HEK293 (cell line): ENCODE results near the gene MS4A5.

Source experiments
- CTCF ChIA-PET: fragments of 350-600 bp; formaldehyde crosslinking; extraction: SDS; loops from one replicate; lab custom pipeline; 2021; ENCODE audit warnings: antibody characterized with exemption; lab: Yijun Ruan, JAX
- POLR2A ChIA-PET: fragments of 300-600 bp; formaldehyde crosslinking; extraction: SDS; loops from one replicate; lab custom pipeline; 2020; ENCODE audit warnings: antibody characterized with exemption, inconsistent platforms; lab: Yijun Ruan, JAX
- H3K27ac ChIP-seq: fragments of 200-500 bp; sonication (Bioruptor generic); 2 replicates; pipeline ENCODE4 v1.5.1; 2014; ENCODE audit warnings: low read depth, low read length, control low read depth, inconsistent platforms; ENCODE audit errors: extremely low read depth
- H3K36me3 ChIP-seq, 2 experiments: fragments of 200-500 bp in 1 of 2; sonication (Bioruptor generic) in 1 of 2; 1 replicate in 1 of 2; 2 replicates in 1 of 2; pipeline ENCODE4 v1.5.1; 2014 to 2017; ENCODE audit warnings: inconsistent platforms in 2 of 2, low read length in 2 of 2; ENCODE audit not compliant: control insufficient read depth in 2 of 2, insufficient read depth in 1 of 2
- H3K4me1 ChIP-seq: fragments of 200-500 bp; sonication (Bioruptor generic); 2 replicates; pipeline ENCODE4 v1.5.1; 2014; ENCODE audit warnings: mild to moderate bottlenecking, low read length, inconsistent platforms; ENCODE audit not compliant: control insufficient read depth, insufficient read depth
- H3K4me3 ChIP-seq: 2 replicates; pipeline ENCODE4 v1.5.1; 2011; ENCODE audit warnings: low read depth, mild to moderate bottlenecking, control low read depth, low read length, moderate library complexity
- H3K9me3 ChIP-seq: fragments of 200-500 bp; sonication (Bioruptor generic); 2 replicates; pipeline ENCODE4 v1.5.1; 2014; ENCODE audit warnings: low read depth, low read length, inconsistent platforms; ENCODE audit not compliant: control insufficient read depth, insufficient read depth
- BCL11A ChIP-seq: fragments of 450-650 bp; formaldehyde crosslinking; IDR thresholded peaks from 2 replicates; pipeline ENCODE4 v1.5.1; 2016; ENCODE audit warnings: low read depth, missing biosample characterization, missing genetic modification characterization
- GLIS1 ChIP-seq: fragments of 450-650 bp; formaldehyde crosslinking; IDR thresholded peaks from 2 replicates; pipeline ENCODE4 v1.5.1; 2016; ENCODE audit warnings: missing biosample characterization, missing genetic modification characterization
- HOXC10 ChIP-seq: sonication (generic); formaldehyde crosslinking; IDR thresholded peaks from 2 replicates; pipeline ENCODE4 v1.8.1; 2023; ENCODE audit warnings: mild to moderate bottlenecking, missing genetic modification reagents
- SALL2 ChIP-seq: fragments of 450-650 bp; formaldehyde crosslinking; IDR thresholded peaks from 2 replicates; pipeline ENCODE4 v1.5.0; 2017; ENCODE audit warnings: missing biosample characterization, mild to moderate bottlenecking, missing genetic modification characterization, borderline replicate concordance
- TRIM28 ChIP-seq: IDR thresholded peaks from 2 replicates; pipeline ENCODE4 v1.6.1; 2011; ENCODE audit warnings: low read length, control low read depth, borderline replicate concordance
- ZNF132 ChIP-seq: fragments of 450-650 bp; formaldehyde crosslinking; IDR thresholded peaks from 2 replicates; pipeline ENCODE4 v1.5.1; 2017; ENCODE audit warnings: missing biosample characterization, missing genetic modification characterization, borderline replicate concordance
- ZNF140 ChIP-seq: fragments of 450-650 bp; formaldehyde crosslinking; IDR thresholded peaks from 2 replicates; pipeline ENCODE4 v1.5.1; 2016; ENCODE audit warnings: missing biosample characterization, missing genetic modification characterization
- ZNF174 ChIP-seq: fragments of 450-650 bp; formaldehyde crosslinking; IDR thresholded peaks from 2 replicates; pipeline ENCODE4 v1.5.0; 2017; ENCODE audit warnings: missing biosample characterization, mild to moderate bottlenecking, missing genetic modification characterization
- ZNF510 ChIP-seq: fragments of 450-650 bp; formaldehyde crosslinking; IDR thresholded peaks from 2 replicates; pipeline ENCODE4 v1.5.1; 2018; ENCODE audit warnings: mild to moderate bottlenecking, missing genetic modification characterization, missing biosample characterization; ENCODE audit not compliant: insufficient replicate concordance
- ZNF585B ChIP-seq: fragments of 450-650 bp; formaldehyde crosslinking; IDR thresholded peaks from 2 replicates; pipeline ENCODE4 v1.5.1; 2016; ENCODE audit warnings: missing biosample characterization, missing genetic modification characterization
- ZNF623 ChIP-seq: fragments of 450-650 bp; formaldehyde crosslinking; IDR thresholded peaks from 2 replicates; pipeline ENCODE4 v1.5.1; 2016; ENCODE audit warnings: missing biosample characterization, missing genetic modification characterization
- TF ChIP-seq, protein P1 (sequence below): fragments of 450-650 bp; formaldehyde crosslinking; IDR thresholded peaks from 2 replicates; pipeline ENCODE4 v1.5.1; 2017; ENCODE audit warnings: missing biosample characterization, mild to moderate bottlenecking, missing genetic modification characterization, moderate library complexity
- TF ChIP-seq, protein P2 (sequence below): fragments of 450-650 bp; formaldehyde crosslinking; IDR thresholded peaks from 2 replicates; pipeline ENCODE4 v1.5.1; 2016; ENCODE audit warnings: missing biosample characterization, missing genetic modification characterization
- TF ChIP-seq, protein P3 (sequence below): fragments of 450-650 bp; formaldehyde crosslinking; IDR thresholded peaks from 2 replicates; pipeline ENCODE4 v1.5.1; 2017; ENCODE audit warnings: missing biosample characterization, missing genetic modification characterization
- TF ChIP-seq, protein P4 (sequence below): fragments of 450-650 bp; formaldehyde crosslinking; IDR thresholded peaks from 2 replicates; pipeline ENCODE4 v1.5.1; 2016; ENCODE audit warnings: missing biosample characterization, missing genetic modification characterization

Gene MS4A5, protein sequence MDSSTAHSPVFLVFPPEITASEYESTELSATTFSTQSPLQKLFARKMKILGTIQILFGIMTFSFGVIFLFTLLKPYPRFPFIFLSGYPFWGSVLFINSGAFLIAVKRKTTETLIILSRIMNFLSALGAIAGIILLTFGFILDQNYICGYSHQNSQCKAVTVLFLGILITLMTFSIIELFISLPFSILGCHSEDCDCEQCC

DNA sequence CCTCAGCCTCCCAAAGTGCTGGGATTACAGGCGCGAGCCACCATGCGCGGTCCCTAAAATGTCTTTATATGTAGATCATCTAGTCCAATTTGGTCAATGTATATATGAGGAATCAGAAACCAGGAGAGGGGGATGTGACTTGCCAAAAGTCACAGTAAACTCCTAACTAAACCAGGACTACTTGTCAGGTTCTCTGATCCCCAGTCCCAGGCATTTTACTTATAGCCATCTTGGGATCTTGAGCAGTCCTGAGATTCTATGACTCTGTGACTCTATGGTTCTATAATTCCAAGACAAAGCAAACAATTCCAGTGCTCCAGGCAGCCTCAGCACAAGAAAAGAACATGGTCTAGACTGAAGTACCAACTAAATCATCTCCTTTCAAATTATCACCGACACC lies at the start of gene MS4A5:
Gene MS4A5, plus strand, starts transcription at position 301 of the 400 bp plus-strand sequence. CDS start 103 bp downstream, outside the sequence.
- Histone ChIP-seq H3K4me1 (no peaks in the 10 kb centered on the region), H3K36me3 (no peaks in the 10 kb centered on the region), H3K4me3 (no peak within 1 kb of the TSS), H3K27ac (no peak within 1 kb of the TSS), H3K9me3 (no peaks in the 10 kb centered on the region)
- CTCF ChIA-PET = no interaction called here
- POLR2A ChIA-PET = no interaction called here
- TF ChIP-seq ZNF132 (tag by site-specific recombination) (no peak), ZNF140 (no peak)
- TF ChIP-seq, all 188 proteins: peak for 0

DNA sequence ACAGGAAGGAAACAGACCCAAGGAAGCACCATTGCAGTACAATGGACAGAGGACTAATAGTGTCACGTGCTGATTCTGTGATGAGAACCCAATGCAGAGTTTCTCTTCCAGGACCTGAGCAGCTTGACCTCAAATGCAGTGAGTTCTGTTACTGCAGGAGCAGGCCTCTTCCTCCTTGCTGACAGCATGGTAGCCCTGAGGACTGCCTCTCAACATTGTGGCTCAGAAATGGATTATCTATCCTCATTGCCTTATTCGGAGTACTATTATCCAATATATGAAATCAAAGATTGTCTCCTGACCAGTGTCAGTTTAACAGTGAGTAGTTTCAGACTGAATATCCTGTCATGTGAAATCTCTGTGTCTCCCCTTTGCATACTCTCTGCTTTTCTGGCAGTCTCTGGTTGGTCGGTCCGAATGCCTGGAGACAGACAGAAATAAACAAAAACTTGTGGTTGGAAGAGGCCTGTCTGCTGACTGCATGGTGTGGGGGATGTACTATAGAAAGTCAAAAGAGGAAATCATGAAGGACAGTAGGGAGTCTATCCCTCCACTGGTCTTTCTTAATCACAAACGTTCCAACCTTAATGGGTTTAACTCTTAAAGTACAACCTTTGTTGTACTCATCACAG lies 40.0 kb upstream of the MS4A5 start:
- Histone ChIP-seq H3K4me1 (no peaks in the 10 kb centered on the region), H3K4me3 (no peak overlapping the region), H3K9me3 (no peaks in the 10 kb centered on the region), H3K36me3 (no peaks in the 10 kb centered on the region), H3K27ac (no peak overlapping the region)
- CTCF ChIA-PET = interaction anchor here (0.6 to 0.9 kb wide), 2 partner anchors 26 to 1456 kb away, joined by 3 read pairs; no protein-coding TSS in a partner anchor
- TF ChIP-seq, protein P1, sequence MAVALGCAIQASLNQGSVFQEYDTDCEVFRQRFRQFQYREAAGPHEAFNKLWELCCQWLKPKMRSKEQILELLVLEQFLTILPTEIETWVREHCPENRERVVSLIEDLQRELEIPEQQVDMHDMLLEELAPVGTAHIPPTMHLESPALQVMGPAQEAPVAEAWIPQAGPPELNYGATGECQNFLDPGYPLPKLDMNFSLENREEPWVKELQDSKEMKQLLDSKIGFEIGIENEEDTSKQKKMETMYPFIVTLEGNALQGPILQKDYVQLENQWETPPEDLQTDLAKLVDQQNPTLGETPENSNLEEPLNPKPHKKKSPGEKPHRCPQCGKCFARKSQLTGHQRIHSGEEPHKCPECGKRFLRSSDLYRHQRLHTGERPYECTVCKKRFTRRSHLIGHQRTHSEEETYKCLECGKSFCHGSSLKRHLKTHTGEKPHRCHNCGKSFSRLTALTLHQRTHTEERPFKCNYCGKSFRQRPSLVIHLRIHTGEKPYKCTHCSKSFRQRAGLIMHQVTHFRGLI (tag by site-specific recombination) = no peak
- TF ChIP-seq, all 188 proteins: peak for 0
- POLR2A ChIA-PET = no interaction called here

DNA sequence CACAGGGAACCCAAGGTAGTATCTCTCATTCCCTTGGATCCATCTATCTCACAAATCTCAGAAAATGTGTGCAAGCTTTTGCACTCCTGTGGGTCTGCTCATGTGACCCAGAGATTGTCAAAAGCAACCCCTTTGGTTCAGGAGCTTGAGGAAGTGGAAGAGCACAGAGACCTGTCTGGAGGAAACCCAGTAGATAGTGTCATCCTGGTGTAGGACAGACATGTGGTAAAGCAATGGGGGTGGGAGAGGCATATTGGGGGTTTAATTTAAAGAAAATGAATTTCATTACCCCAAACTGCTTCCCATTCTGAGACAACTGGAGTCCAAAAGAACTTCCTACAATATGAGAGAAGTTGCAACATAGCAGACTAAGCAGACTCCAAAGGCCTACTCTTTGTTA lies 39.0 kb upstream of the MS4A5 start:
- ChIA-PET POLR2A (no interaction called here), CTCF (no interaction called here)
- TF ChIP-seq, protein P2, sequence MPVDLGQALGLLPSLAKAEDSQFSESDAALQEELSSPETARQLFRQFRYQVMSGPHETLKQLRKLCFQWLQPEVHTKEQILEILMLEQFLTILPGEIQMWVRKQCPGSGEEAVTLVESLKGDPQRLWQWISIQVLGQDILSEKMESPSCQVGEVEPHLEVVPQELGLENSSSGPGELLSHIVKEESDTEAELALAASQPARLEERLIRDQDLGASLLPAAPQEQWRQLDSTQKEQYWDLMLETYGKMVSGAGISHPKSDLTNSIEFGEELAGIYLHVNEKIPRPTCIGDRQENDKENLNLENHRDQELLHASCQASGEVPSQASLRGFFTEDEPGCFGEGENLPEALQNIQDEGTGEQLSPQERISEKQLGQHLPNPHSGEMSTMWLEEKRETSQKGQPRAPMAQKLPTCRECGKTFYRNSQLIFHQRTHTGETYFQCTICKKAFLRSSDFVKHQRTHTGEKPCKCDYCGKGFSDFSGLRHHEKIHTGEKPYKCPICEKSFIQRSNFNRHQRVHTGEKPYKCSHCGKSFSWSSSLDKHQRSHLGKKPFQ (tag by site-specific recombination) = no peak
- no peak for TF ChIP-seq ZNF510 (tag by site-specific recombination)
- TF ChIP-seq, protein P3, sequence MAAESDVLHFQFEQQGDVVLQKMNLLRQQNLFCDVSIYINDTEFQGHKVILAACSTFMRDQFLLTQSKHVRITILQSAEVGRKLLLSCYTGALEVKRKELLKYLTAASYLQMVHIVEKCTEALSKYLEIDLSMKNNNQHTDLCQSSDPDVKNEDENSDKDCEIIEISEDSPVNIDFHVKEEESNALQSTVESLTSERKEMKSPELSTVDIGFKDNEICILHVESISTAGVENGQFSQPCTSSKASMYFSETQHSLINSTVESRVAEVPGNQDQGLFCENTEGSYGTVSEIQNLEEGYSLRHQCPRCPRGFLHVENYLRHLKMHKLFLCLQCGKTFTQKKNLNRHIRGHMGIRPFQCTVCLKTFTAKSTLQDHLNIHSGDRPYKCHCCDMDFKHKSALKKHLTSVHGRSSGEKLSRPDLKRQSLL = no peak
- TF ChIP-seq ZNF585B (tag by site-specific recombination) = no peak
- TF ChIP-seq, protein P4, sequence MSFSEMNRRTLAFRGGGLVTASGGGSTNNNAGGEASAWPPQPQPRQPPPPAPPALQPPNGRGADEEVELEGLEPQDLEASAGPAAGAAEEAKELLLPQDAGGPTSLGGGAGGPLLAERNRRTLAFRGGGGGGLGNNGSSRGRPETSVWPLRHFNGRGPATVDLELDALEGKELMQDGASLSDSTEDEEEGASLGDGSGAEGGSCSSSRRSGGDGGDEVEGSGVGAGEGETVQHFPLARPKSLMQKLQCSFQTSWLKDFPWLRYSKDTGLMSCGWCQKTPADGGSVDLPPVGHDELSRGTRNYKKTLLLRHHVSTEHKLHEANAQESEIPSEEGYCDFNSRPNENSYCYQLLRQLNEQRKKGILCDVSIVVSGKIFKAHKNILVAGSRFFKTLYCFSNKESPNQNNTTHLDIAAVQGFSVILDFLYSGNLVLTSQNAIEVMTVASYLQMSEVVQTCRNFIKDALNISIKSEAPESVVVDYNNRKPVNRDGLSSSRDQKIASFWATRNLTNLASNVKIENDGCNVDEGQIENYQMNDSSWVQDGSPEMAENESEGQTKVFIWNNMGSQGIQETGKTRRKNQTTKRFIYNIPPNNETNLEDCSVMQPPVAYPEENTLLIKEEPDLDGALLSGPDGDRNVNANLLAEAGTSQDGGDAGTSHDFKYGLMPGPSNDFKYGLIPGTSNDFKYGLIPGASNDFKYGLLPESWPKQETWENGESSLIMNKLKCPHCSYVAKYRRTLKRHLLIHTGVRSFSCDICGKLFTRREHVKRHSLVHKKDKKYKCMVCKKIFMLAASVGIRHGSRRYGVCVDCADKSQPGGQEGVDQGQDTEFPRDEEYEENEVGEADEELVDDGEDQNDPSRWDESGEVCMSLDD (tag by site-specific recombination) = no peak
- TF ChIP-seq ZNF140 = no peak
- no peak for TF ChIP-seq TRIM28
- no peak for TF ChIP-seq ZNF174 (tag by site-specific recombination)
- no peak for TF ChIP-seq GLIS1
- TF ChIP-seq BCL11A (tag by site-specific recombination) = no peak
- no peak for TF ChIP-seq ZNF623 (tag by site-specific recombination)
- TF ChIP-seq SALL2 (tag by site-specific recombination) = no peak
- TF ChIP-seq HOXC10 (CRISPR knock-in tag) = no peak

More for the DNA sequence above, 39.0 kb upstream of the MS4A5 start:
- Histone ChIP-seq H3K4me3 (no peak overlapping the region), H3K9me3 (no peaks in the 10 kb centered on the region), H3K27ac (no peak overlapping the region), H3K4me1 (no peaks in the 10 kb centered on the region), H3K36me3 (no peaks in the 10 kb centered on the region)
